Immature natural killer cell (primary cell): ENCODE results near the gene EFCAB9. TPM values are rescaled to one million over a fixed set of nuclear protein-coding genes. Genes with fewer than 3 reads are reported as not detected.

Source experiments
- DNase-seq, 3 donors: peaks; one replicate each; pipeline ENCODE4 v3.0.0; 2022; ENCODE audit warnings: mixed read lengths in 1 of 3
- H3K27ac Mint-ChIP-seq, 6 donors: one replicate each; pipeline ENCODE4 v1.8.0; 2020; ENCODE audit warnings: mixed read lengths in 6 of 6, mild to moderate bottlenecking in 5 of 6, inconsistent platforms in 4 of 6, moderate library complexity in 3 of 6
- H3K27me3 Mint-ChIP-seq, 3 donors: one replicate each; pipeline ENCODE4 v1.8.0; 2020 to 2021; ENCODE audit warnings: low read depth in 3 of 3, mild to moderate bottlenecking in 3 of 3, mixed read lengths in 3 of 3, moderate library complexity in 3 of 3, inconsistent platforms in 1 of 3
- H3K36me3 Mint-ChIP-seq, 3 donors: one replicate each; pipeline ENCODE4 v1.8.0; 2020; ENCODE audit warnings: mixed read lengths in 3 of 3, inconsistent platforms in 2 of 3, mild to moderate bottlenecking in 2 of 3
- H3K4me1 Mint-ChIP-seq, 2 donors: one replicate each; pipeline ENCODE4 v1.8.0; 2020; ENCODE audit warnings: inconsistent platforms in 2 of 2, mild to moderate bottlenecking in 2 of 2, mixed read lengths in 2 of 2, moderate library complexity in 1 of 2
- H3K4me3 Mint-ChIP-seq, 5 donors: one replicate each; pipeline ENCODE4 v1.8.0; 2020; ENCODE audit warnings: mild to moderate bottlenecking in 5 of 5, mixed read lengths in 5 of 5, inconsistent platforms in 3 of 5, moderate library complexity in 3 of 5
- H3K9me3 Mint-ChIP-seq, 6 donors: one replicate each; pipeline ENCODE4 v1.8.0; 2020; ENCODE audit warnings: mild to moderate bottlenecking in 6 of 6, mixed read lengths in 6 of 6, inconsistent platforms in 4 of 6, moderate library complexity in 3 of 6
- polyA plus RNA-seq, 3 donors: library from polyadenylated mRNA; unstranded; fragments of 300-500 nt; fragmentation: Illumina TruSeq; gene quantifications; one replicate each; pipeline ENCODE4 v1.2.3, GENCODE V29; 2021

The EFCAB9 gene
- polyA plus RNA-seq, 3 donors from 2014 or later, result not detected

- no peak for DNase-seq
- peaks cover 97 to 100% of the 10 kb centered on the region in 2 donors for H3K4me1 Mint-ChIP-seq
- H3K36me3 Mint-ChIP-seq, result peaks cover 0 to 11% (median 9%) of the 10 kb centered on the region in 3 donors
- H3K27me3 Mint-ChIP-seq, result peaks cover 19 to 21% (median 20%) of the 10 kb centered on the region in 3 donors
- peak overlapping the region; percentile 99 to 100 (median 100) for H3K27ac Mint-ChIP-seq
- H3K4me3 Mint-ChIP-seq, result peak overlapping the region; percentile 44 to 94 (median 55)
- no peaks in the 10 kb centered on the region for H3K9me3 Mint-ChIP-seq
Measured at GRCh38 chr5:172170251-172170701, 23.7 kb upstream of the EFCAB9 start.

GRCh38 chr5:172171118-172171517 is 22.9 kb upstream of the EFCAB9 start:
- Mint-ChIP-seq H3K4me3 (peak overlapping the region; percentile 12 to 94 (median 23)), H3K4me1 (peaks cover 99 to 100% of the 10 kb centered on the region in 2 donors), H3K27me3 (peaks cover 21 to 30% (median 28%) of the 10 kb centered on the region in 3 donors), H3K27ac (peak overlapping the region; percentile 99 to 100 (median 100)), H3K9me3 (no peaks in the 10 kb centered on the region), H3K36me3 (peaks cover 0 to 16% (median 9%) of the 10 kb centered on the region in 3 donors)
- no peak for DNase-seq

- Mint-ChIP-seq H3K9me3 (no peaks in the 10 kb centered on the region), H3K27me3 (peaks cover 21 to 37% (median 34%) of the 10 kb centered on the region in 3 donors), H3K27ac (peak overlapping the region; percentile 99 to 100 (median 100)), H3K36me3 (peaks cover 0 to 21% (median 9%) of the 10 kb centered on the region in 3 donors), H3K4me1 (peaks cover 99 to 100% of the 10 kb centered on the region in 2 donors), H3K4me3 (peak overlapping the region; percentile 91 to 97 (median 92))
- peak in 1 of 3 donors; percentile 35 for DNase-seq
Measured at GRCh38 chr5:172172912-172173563, 20.9 kb upstream of the EFCAB9 start.

GRCh38 chr5:172173564-172174153 is 20.3 kb upstream of the EFCAB9 start:
- Mint-ChIP-seq H3K4me3 (peak overlapping the region; percentile 91 to 97 (median 92)), H3K27me3 (peaks cover 25 to 41% (median 40%) of the 10 kb centered on the region in 3 donors), H3K9me3 (no peaks in the 10 kb centered on the region), H3K27ac (peak overlapping the region; percentile 99 to 100 (median 100)), H3K4me1 (peaks cover 99 to 100% of the 10 kb centered on the region in 2 donors), H3K36me3 (peaks cover 5 to 27% (median 9%) of the 10 kb centered on the region in 3 donors)
- DNase-seq, result peak; percentile 85 to 88 (median 86)

- peaks cover 7 to 25% (median 9%) of the 10 kb centered on the region in 3 donors for H3K36me3 Mint-ChIP-seq
- H3K9me3 Mint-ChIP-seq, result no peaks in the 10 kb centered on the region
- peaks cover 97 to 99% of the 10 kb centered on the region in 2 donors for H3K4me1 Mint-ChIP-seq
- H3K27ac Mint-ChIP-seq, result peak overlapping the region; percentile 99 to 100 (median 100)
- peaks cover 37 to 54% (median 53%) of the 10 kb centered on the region in 3 donors for H3K27me3 Mint-ChIP-seq
- peak; percentile 88 to 91 (median 91) for DNase-seq
- H3K4me3 Mint-ChIP-seq, result peak overlapping the region; percentile 91 to 97 (median 92)
Measured at GRCh38 chr5:172175263-172175719, 18.7 kb upstream of the EFCAB9 start.

GRCh38 chr5:172177176-172177575 is 16.8 kb upstream of the EFCAB9 start:
- peaks cover 37 to 62% (median 56%) of the 10 kb centered on the region in 3 donors for H3K27me3 Mint-ChIP-seq
- H3K4me1 Mint-ChIP-seq, result peaks cover 89 to 95% of the 10 kb centered on the region in 2 donors
- peaks cover 12 to 29% (median 12%) of the 10 kb centered on the region in 3 donors for H3K36me3 Mint-ChIP-seq
- no peaks in the 10 kb centered on the region for H3K9me3 Mint-ChIP-seq
- H3K4me3 Mint-ChIP-seq, result peak overlapping the region; percentile 91 to 97 (median 92)
- H3K27ac Mint-ChIP-seq, result peak overlapping the region; percentile 99 to 100 (median 100)
- no peak for DNase-seq

- no peak for DNase-seq
- H3K36me3 Mint-ChIP-seq, result peaks cover 16 to 33% (median 17%) of the 10 kb centered on the region in 3 donors
Measured at GRCh38 chr5:172178301-172178987, 15.5 kb upstream of the EFCAB9 start.

GRCh38 chr5:172178991-172179989 is 14.7 kb upstream of the EFCAB9 start:
- Mint-ChIP-seq H3K9me3 (peaks cover 0 to 2% (median 0%) of the 10 kb centered on the region in 6 donors), H3K36me3 (peaks cover 16 to 29% (median 16%) of the 10 kb centered on the region in 3 donors), H3K27ac (peak overlapping the region; percentile 99 to 100 (median 100)), H3K27me3 (peaks cover 28 to 63% (median 54%) of the 10 kb centered on the region in 3 donors), H3K4me3 (peak overlapping the region; percentile 91 to 97 (median 92)), H3K4me1 (peaks cover 87 to 95% of the 10 kb centered on the region in 2 donors)
- DNase-seq, result peak; percentile 81 to 86 (median 85)

More at GRCh38 chr5:172178301-172178987, 15.5 kb upstream of the EFCAB9 start:
- Mint-ChIP-seq H3K9me3 (peaks cover 0 to under 1% (median 0%) of the 10 kb centered on the region in 6 donors), H3K4me1 (peaks cover 87 to 95% of the 10 kb centered on the region in 2 donors), H3K4me3 (peak overlapping the region; percentile 91 to 97 (median 92)), H3K27ac (peak overlapping the region; percentile 99 to 100 (median 100)), H3K27me3 (peaks cover 37 to 70% (median 59%) of the 10 kb centered on the region in 3 donors)

GRCh38 chr5:172180936-172181335 is 13.0 kb upstream of the EFCAB9 start:
- no peak for DNase-seq
- Mint-ChIP-seq H3K27ac (peak overlapping the region; percentile 99 to 100 (median 100)), H3K36me3 (peaks cover 25 to 36% (median 28%) of the 10 kb centered on the region in 3 donors), H3K27me3 (peaks cover 19 to 56% (median 43%) of the 10 kb centered on the region in 3 donors), H3K9me3 (peaks cover 0 to 2% (median 0%) of the 10 kb centered on the region in 6 donors), H3K4me3 (peak overlapping the region; percentile 80 to 97 (median 92)), H3K4me1 (peaks cover 87 to 95% of the 10 kb centered on the region in 2 donors)

GRCh38 chr5:172182291-172182690 is 11.7 kb upstream of the EFCAB9 start:
- peaks cover 75 to 88% of the 10 kb centered on the region in 2 donors for H3K4me1 Mint-ChIP-seq
- DNase-seq, result no peak
- H3K4me3 Mint-ChIP-seq, result peak overlapping the region; percentile 55 to 99 (median 97)
- peak overlapping the region; percentile 95 to 100 (median 100) for H3K27ac Mint-ChIP-seq
- H3K36me3 Mint-ChIP-seq, result peaks cover 25 to 33% (median 29%) of the 10 kb centered on the region in 3 donors
- peaks cover 23 to 61% (median 45%) of the 10 kb centered on the region in 3 donors for H3K27me3 Mint-ChIP-seq
- H3K9me3 Mint-ChIP-seq, result peaks cover 0 to 2% (median 0%) of the 10 kb centered on the region in 6 donors

- peaks cover 59 to 72% of the 10 kb centered on the region in 2 donors for H3K4me1 Mint-ChIP-seq
- H3K27ac Mint-ChIP-seq, result peak overlapping the region; percentile 95 to 100 (median 100)
- H3K9me3 Mint-ChIP-seq, result peaks cover 0 to 2% (median 0%) of the 10 kb centered on the region in 6 donors
- H3K36me3 Mint-ChIP-seq, result peaks cover 19 to 29% (median 23%) of the 10 kb centered on the region in 3 donors
- H3K4me3 Mint-ChIP-seq, result peak overlapping the region; percentile 95 to 99 (median 97)
- peaks cover 20 to 57% (median 39%) of the 10 kb centered on the region in 3 donors for H3K27me3 Mint-ChIP-seq
- DNase-seq, result no peak
Measured at GRCh38 chr5:172183881-172184280, 10.1 kb upstream of the EFCAB9 start.

- H3K9me3 Mint-ChIP-seq, result peaks cover 0 to 2% (median 0%) of the 10 kb centered on the region in 6 donors
- peaks cover 47 to 60% of the 10 kb centered on the region in 2 donors for H3K4me1 Mint-ChIP-seq
- peaks cover 19 to 26% (median 23%) of the 10 kb centered on the region in 3 donors for H3K36me3 Mint-ChIP-seq
- DNase-seq, result peak; percentile 49 to 58 (median 54)
- H3K4me3 Mint-ChIP-seq, result peak overlapping the region; percentile 95 to 99 (median 97)
- peaks cover 10 to 47% (median 27%) of the 10 kb centered on the region in 3 donors for H3K27me3 Mint-ChIP-seq
- peak overlapping the region; percentile 95 to 100 (median 100) for H3K27ac Mint-ChIP-seq
Measured at GRCh38 chr5:172185096-172185461, 8.9 kb upstream of the EFCAB9 start.
